GM13976 (cell line): ENCODE data around the gene DHRS3.

Experiments used
- DNase-seq: peaks from one replicate; pipeline ENCODE4 v3.0.0; 2012; ENCODE audit warnings: low spot score
- in situ Hi-C: fragments of 300-500 bp; cut with MboI; formaldehyde crosslinking; loops from one replicate; pipeline ENCODE4 v1.12.0; 2022; ENCODE audit warnings: low sequenced_read_pairs, mixed read lengths, inconsistent platforms; ENCODE audit not compliant: unreplicated experiment
- TF ChIP-seq, protein P1 (sequence below): IDR thresholded peaks from 2 replicates; pipeline ENCODE4 v1.5.1; 2012; ENCODE audit warnings: borderline replicate concordance, mild to moderate bottlenecking; ENCODE audit not compliant: insufficient read depth; ENCODE audit errors: extremely low read depth, missing control alignments, control extremely low read depth

DHRS3 gene

DNA sequence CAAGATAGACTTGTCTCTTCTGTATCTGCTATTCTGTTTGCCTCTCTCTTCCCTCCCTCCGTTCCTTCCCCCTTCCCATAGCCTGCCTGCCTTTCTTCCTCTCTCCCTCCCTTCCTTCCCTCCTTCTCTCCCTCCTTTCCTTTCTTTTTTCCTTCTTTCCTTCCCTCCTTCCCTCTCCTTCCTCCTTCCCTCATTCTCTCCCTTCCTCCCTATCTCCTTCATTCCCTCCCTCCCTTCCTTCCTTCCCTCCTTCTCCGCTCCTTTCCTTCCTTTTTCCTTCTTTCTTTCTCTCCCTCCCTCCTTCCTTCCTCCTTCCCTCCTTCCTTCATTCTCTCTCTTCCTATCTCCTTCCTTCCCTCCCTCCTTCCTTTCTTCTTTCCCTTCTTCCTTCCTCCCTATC is 26.8 kb upstream of the DHRS3 start:
- in situ Hi-C loops = no loop called here
- no peak for DNase-seq
- TF ChIP-seq, protein P1, sequence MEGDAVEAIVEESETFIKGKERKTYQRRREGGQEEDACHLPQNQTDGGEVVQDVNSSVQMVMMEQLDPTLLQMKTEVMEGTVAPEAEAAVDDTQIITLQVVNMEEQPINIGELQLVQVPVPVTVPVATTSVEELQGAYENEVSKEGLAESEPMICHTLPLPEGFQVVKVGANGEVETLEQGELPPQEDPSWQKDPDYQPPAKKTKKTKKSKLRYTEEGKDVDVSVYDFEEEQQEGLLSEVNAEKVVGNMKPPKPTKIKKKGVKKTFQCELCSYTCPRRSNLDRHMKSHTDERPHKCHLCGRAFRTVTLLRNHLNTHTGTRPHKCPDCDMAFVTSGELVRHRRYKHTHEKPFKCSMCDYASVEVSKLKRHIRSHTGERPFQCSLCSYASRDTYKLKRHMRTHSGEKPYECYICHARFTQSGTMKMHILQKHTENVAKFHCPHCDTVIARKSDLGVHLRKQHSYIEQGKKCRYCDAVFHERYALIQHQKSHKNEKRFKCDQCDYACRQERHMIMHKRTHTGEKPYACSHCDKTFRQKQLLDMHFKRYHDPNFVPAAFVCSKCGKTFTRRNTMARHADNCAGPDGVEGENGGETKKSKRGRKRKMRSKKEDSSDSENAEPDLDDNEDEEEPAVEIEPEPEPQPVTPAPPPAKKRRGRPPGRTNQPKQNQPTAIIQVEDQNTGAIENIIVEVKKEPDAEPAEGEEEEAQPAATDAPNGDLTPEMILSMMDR = no peak

DNA sequence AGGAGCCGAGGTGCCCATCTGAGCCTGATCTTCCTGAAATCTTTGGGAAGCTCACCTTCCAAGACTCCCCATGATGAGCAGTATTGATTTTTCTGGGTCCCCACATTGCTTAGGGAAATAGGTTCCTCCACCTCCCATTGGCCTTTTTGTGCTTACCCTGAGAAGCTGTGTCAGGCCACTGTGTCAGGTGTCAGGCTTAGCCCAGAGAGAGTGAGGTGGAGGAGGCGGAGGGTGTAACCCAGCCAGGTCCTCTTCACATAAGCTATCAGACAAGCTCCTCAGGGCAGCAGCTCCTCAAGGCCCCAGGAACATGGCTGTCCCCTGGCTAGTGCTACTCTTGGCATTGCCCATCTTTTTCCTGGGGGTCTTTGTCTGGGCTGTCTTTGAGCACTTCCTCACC is 26.2 kb upstream of the DHRS3 start:
- no peak for DNase-seq
- in situ Hi-C loops = no loop called here
- TF ChIP-seq, protein P1 = no peak

DNA sequence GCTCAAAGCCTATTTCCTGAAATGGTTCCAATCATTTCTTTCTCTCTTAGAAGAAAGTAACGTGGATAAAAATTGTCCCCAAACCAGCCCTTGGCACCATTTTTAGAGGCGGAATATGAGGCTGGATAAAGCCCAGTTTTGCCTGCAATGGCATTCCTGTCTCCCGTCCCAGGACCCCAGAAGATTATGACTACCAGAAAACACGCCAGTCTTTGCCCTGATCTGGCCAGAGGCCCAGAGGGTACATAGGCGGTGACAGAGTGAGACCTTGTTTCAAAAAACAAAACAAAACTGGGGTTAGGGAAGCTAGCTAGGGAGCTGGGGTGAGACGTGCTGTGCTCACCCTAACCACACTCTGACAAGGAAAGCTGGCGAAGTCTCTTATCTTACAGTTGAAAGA is 25.8 kb upstream of the DHRS3 start, which contains the start of gene AADACL4:
AADACL4 (plus strand) TSS at position 301 of the 400 bp plus-strand sequence. CDS start 462 bp downstream, outside the sequence.
- DNase-seq = no peak
- in situ Hi-C loops = no loop called here
- TF ChIP-seq, protein P1 = no peak

DNA sequence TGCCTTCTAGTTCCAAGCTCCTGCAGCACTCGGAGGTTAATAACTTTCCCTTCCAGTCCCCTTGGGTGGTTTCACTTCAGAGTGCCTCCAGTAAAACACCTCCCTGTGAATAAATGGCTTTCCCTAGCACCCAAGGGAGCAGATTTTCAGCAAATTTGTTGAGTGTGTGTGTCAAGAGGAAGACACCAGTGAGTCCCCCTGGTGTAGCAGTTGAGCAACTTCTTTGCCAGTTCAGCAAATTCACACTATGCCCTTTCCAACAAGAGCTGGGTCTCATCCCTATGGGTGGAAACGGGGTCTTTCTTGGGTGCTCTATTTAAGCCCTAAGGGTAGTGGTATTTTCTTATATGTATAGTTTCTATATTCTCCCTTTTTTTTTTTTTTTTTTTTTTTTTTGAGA is 25.1 kb upstream of the DHRS3 start:
- DNase-seq = no peak
- in situ Hi-C loops = no loop called here
- TF ChIP-seq, protein P1 = no peak

DNA sequence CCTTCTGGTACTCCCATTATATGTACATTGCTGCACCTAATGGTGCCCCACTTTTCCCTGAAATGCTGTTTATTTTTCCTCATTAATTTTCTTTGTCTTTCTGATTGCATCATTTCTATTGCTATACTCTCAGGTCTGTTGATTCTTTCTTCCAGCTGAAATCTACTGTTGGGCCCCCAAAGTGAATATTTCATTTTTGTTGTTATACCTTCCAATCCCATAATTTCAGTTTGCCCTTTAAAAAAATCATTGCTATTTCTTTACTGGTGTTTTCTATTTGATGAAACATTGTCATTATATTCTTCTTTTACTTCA is 22.9 kb upstream of the DHRS3 start:
- in situ Hi-C loops = no loop called here
- no peak for DNase-seq
- TF ChIP-seq, protein P1 = no peak

DNA sequence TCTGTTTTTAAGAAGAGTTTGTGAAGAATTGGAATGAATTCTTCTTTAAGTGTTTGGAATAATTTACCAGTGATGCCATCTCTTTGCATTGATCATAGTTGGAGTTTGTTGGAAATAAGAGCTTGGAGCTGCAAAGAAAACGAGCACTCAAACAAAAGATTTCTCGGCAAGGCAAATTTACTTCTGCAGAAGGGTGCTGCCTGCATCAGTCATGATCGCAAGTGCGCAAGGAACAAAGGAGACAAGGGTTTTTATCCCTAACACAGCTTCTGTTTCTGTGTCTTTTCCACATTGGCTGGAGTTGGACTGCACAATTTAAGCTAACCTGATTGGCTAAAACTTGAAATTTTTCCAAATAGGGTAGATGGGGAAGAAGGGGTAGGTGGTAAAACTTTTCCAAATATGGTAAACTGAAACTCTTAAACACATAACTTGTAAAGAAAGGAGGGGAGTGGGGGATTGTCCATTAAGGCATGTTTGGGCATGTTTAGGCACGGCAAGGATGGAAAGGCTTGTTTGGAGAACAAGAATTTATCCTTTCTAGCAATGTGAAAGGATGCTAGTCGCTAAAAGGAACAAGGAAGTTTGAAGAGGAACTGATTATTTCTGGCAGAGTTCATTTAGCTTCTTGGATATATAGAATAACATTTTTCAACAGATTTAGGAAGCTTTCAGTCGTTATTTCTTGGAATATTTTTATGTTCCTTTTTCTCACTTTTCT is 22.4 kb upstream of the DHRS3 start:
- TF ChIP-seq, protein P1 = no peak
- in situ Hi-C loops = no loop called here
- DNase-seq = no peak
